Astrocyte (in vitro differentiated cells and primary cell): Measurements from ENCODE around the gene TPST2. TPM values are rescaled to one million over a fixed set of nuclear protein-coding genes. Genes with fewer than 3 reads are reported as not detected.

Source experiments
- DNase-seq: peaks from one replicate; pipeline ENCODE4 v3.0.0-alpha.2; 2010; ENCODE audit warnings: low read depth
- FAIRE-seq: peaks from 2 replicates; lab custom pipeline; 2011; peaks lifted over from hg19 to GRCh38; lab: Jason Lieb, UNC
- H2AFZ ChIP-seq: 2 replicates; pipeline ENCODE4 v1.6.0; 2012; ENCODE audit warnings: low read depth, low read length, inconsistent platforms
- H3K27ac ChIP-seq: 2 replicates; pipeline ENCODE4 v1.5.1; 2011; ENCODE audit warnings: low read depth, low read length, inconsistent platforms
- H3K27me3 ChIP-seq: 2 replicates; pipeline ENCODE4 v1.6.0; 2011; ENCODE audit warnings: low read length, inconsistent platforms; ENCODE audit not compliant: insufficient read depth
- H3K36me3 ChIP-seq: 2 replicates; pipeline ENCODE4 v1.5.1; 2011; ENCODE audit warnings: low read length, inconsistent platforms; ENCODE audit not compliant: insufficient read depth
- H3K4me1 ChIP-seq: 2 replicates; pipeline ENCODE4 v1.5.1; 2011; ENCODE audit warnings: low read length, inconsistent platforms; ENCODE audit not compliant: insufficient read depth
- H3K4me2 ChIP-seq: 2 replicates; pipeline ENCODE4 v1.6.0; 2012; ENCODE audit warnings: low read length, inconsistent platforms
- H3K4me3 ChIP-seq: 2 replicates; pipeline ENCODE4 v1.5.1; 2011; ENCODE audit warnings: low read depth, mild to moderate bottlenecking, low read length, inconsistent platforms; ENCODE audit not compliant: insufficient read depth
- H3K79me2 ChIP-seq: 2 replicates; pipeline ENCODE4 v1.6.0; 2012; ENCODE audit warnings: mild to moderate bottlenecking, low read length, inconsistent platforms; ENCODE audit not compliant: insufficient read depth
- H3K9ac ChIP-seq: 2 replicates; pipeline ENCODE4 v1.6.0; 2012; ENCODE audit warnings: mild to moderate bottlenecking, low read length, inconsistent platforms
- H3K9me3 ChIP-seq: 2 replicates; pipeline ENCODE4 v1.5.1; 2012; ENCODE audit warnings: low read depth, mild to moderate bottlenecking, low read length, inconsistent platforms; ENCODE audit not compliant: insufficient read depth
- H4K20me1 ChIP-seq: 2 replicates; pipeline ENCODE4 v1.6.0; 2012; ENCODE audit warnings: low read length, inconsistent platforms; ENCODE audit not compliant: insufficient read depth
- H3K27ac Mint-ChIP-seq: one replicate; pipeline ENCODE4 v1.8.0; 2021; ENCODE audit warnings: mild to moderate bottlenecking, mixed read lengths; ENCODE audit not compliant: unreplicated experiment
- H3K27me3 Mint-ChIP-seq: one replicate; pipeline ENCODE4 v1.8.0; 2021; ENCODE audit warnings: low read depth, mixed read lengths; ENCODE audit not compliant: unreplicated experiment
- H3K36me3 Mint-ChIP-seq: one replicate; pipeline ENCODE4 v1.8.0; 2021; ENCODE audit warnings: low read depth, mixed read lengths; ENCODE audit not compliant: unreplicated experiment
- H3K4me1 Mint-ChIP-seq: one replicate; pipeline ENCODE4 v1.8.0; 2021; ENCODE audit warnings: low read depth, mixed read lengths; ENCODE audit not compliant: unreplicated experiment
- H3K4me3 Mint-ChIP-seq: one replicate; pipeline ENCODE4 v1.8.0; 2021; ENCODE audit warnings: mild to moderate bottlenecking, moderate library complexity, mixed read lengths; ENCODE audit not compliant: unreplicated experiment
- H3K9me3 Mint-ChIP-seq: one replicate; pipeline ENCODE4 v1.8.0; 2021; ENCODE audit warnings: mild to moderate bottlenecking, mixed read lengths; ENCODE audit not compliant: unreplicated experiment
- EZH2 ChIP-seq: IDR thresholded peaks from 2 replicates; pipeline ENCODE4 v1.6.1; 2012; ENCODE audit warnings: mild to moderate bottlenecking, low read length, inconsistent platforms; ENCODE audit not compliant: insufficient read depth
- total RNA-seq: library from RNA; stranded (reverse); gene quantifications from 2 replicates; pipeline ENCODE4 v1.2.1, GENCODE V29; 2021
- TF ChIP-seq, protein P1 (sequence below): IDR thresholded peaks from 2 replicates; pipeline ENCODE4 v1.5.1; 2011; ENCODE audit warnings: low read depth, mild to moderate bottlenecking, inconsistent platforms, low read length, moderate library complexity; ENCODE audit not compliant: insufficient read depth

Gene TPST2
- total RNA-seq, 1 donor from 2014 or later = 55.7 TPM

DNA sequence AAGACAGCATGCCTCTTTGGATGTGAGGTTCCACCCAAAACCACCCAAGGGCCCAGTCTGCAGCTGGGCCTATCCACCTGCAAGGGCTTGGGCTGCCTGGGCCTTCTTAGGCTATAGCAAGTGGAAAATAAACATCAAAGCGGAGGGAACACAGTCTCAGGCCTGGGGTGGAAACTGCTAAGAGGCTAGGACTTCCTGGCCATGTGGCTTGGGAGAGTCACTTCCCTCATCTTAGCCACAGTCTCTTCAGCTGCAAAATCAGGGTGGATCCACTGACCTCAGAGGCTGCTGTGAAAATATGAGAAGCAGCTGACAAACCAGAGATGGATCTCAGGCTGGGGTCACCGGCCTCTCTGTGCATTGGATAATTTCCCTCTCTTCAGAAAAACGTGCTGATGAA lies 47.1 kb downstream of the TPST2 start:
- no peak for DNase-seq
- Mint-ChIP-seq H3K36me3 (peaks cover 29% of the 10 kb centered on the region), H3K27ac (no peak overlapping the region), H3K27me3 (no peaks in the 10 kb centered on the region), H3K9me3 (peaks cover 1% of the 10 kb centered on the region), H3K4me1 (peaks cover 11% of the 10 kb centered on the region), H3K4me3 (no peak overlapping the region)
- FAIRE-seq = no peak
- Histone ChIP-seq H3K9me3 (no peaks in the 10 kb centered on the region), H2AFZ (no peak overlapping the region), H3K27me3 (no peaks in the 10 kb centered on the region), H3K4me1 (no peaks in the 10 kb centered on the region), H3K36me3 (peaks cover 11% of the 10 kb centered on the region), H3K79me2 (peaks cover 32% of the 10 kb centered on the region), H3K9ac (no peak overlapping the region), H3K4me3 (no peak overlapping the region), H3K27ac (no peak overlapping the region), H3K4me2 (no peak overlapping the region), H4K20me1 (peaks cover 32% of the 10 kb centered on the region)
- TF ChIP-seq, protein P1, sequence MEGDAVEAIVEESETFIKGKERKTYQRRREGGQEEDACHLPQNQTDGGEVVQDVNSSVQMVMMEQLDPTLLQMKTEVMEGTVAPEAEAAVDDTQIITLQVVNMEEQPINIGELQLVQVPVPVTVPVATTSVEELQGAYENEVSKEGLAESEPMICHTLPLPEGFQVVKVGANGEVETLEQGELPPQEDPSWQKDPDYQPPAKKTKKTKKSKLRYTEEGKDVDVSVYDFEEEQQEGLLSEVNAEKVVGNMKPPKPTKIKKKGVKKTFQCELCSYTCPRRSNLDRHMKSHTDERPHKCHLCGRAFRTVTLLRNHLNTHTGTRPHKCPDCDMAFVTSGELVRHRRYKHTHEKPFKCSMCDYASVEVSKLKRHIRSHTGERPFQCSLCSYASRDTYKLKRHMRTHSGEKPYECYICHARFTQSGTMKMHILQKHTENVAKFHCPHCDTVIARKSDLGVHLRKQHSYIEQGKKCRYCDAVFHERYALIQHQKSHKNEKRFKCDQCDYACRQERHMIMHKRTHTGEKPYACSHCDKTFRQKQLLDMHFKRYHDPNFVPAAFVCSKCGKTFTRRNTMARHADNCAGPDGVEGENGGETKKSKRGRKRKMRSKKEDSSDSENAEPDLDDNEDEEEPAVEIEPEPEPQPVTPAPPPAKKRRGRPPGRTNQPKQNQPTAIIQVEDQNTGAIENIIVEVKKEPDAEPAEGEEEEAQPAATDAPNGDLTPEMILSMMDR = no peak
- TF ChIP-seq EZH2 = no peak

DNA sequence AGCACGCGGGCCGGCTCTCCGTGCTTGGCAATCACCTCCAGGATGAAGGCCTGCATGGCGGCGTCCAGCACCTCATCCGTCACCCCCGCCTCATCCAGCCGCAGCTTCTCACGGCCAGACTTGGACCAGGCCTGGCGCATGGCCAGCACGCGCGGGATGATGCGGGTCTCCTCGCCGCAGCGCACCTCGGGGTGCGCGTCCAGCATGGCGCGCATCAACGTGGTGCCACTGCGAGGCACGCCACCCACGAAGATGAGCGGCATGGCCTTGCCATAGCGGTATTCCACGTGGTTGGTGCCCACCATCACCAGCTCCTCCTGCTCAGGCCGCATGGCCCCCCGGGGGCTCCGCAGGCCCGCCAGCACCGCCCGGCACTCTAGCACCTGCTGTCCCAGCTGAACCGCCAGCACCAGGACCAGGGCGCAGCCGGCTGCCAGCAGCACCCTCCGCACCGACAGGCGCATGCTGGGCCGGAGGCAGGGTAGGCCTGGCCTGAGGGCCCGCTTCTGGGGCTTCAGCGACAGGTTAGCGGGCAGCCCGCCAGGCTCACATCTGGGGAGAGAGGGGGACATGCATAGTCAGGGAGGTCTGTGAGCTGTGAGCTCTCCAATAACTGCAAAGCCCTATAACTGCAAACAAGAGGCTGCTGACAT lies 48.6 kb downstream of the TPST2 start:
- Histone ChIP-seq H4K20me1 (peaks cover 25% of the 10 kb centered on the region), H3K4me1 (no peaks in the 10 kb centered on the region), H3K27me3 (no peaks in the 10 kb centered on the region), H3K9ac (no peak overlapping the region), H3K27ac (no peak overlapping the region), H2AFZ (no peak overlapping the region), H3K9me3 (no peaks in the 10 kb centered on the region), H3K36me3 (peaks cover 21% of the 10 kb centered on the region), H3K4me2 (no peak overlapping the region), H3K79me2 (peaks cover 23% of the 10 kb centered on the region), H3K4me3 (no peak overlapping the region)
- peaks cover 26% of the 10 kb centered on the region for H3K36me3 Mint-ChIP-seq
- no peaks in the 10 kb centered on the region for H3K9me3 Mint-ChIP-seq
- H3K27ac Mint-ChIP-seq = no peak overlapping the region
- H3K4me3 Mint-ChIP-seq = no peak overlapping the region
- peaks cover 7% of the 10 kb centered on the region for H3K4me1 Mint-ChIP-seq
- FAIRE-seq (no peak), DNase-seq (no peak)
- no peaks in the 10 kb centered on the region for H3K27me3 Mint-ChIP-seq
- TF ChIP-seq, protein P1 = no peak
- TF ChIP-seq EZH2 = no peak

DNA sequence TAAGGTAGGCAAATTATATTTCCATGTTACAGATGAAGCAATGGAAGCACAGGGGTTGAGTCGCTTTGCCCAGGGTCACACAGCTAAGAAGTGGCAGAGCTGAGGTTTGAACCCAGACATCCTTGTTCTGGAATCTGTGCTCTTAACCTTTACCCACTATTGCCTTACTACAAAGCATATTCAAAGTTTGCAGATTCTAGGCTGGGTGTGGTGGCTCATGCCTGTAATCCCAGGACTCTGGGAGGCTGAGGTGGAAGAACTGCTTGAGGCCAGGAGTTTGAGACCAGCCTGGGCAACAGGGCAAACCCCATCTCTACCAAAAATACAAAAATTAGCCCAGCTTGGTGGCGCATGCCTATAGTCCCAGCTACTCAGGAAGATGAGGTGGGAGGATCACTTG lies 49.8 kb downstream of the TPST2 start:
- Histone ChIP-seq H2AFZ (no peak overlapping the region), H3K9me3 (no peaks in the 10 kb centered on the region), H3K9ac (no peak overlapping the region), H3K79me2 (peaks cover 20% of the 10 kb centered on the region), H3K27me3 (no peaks in the 10 kb centered on the region), H3K4me1 (no peaks in the 10 kb centered on the region), H3K4me3 (no peak overlapping the region), H3K4me2 (no peak overlapping the region), H3K27ac (no peak overlapping the region), H4K20me1 (peaks cover 24% of the 10 kb centered on the region), H3K36me3 (peaks cover 23% of the 10 kb centered on the region)
- FAIRE-seq = no peak
- H3K36me3 Mint-ChIP-seq = peaks cover 34% of the 10 kb centered on the region
- H3K4me1 Mint-ChIP-seq = peaks cover 5% of the 10 kb centered on the region
- H3K27ac Mint-ChIP-seq = no peak overlapping the region
- DNase-seq = no peak
- H3K27me3 Mint-ChIP-seq = no peaks in the 10 kb centered on the region
- TF ChIP-seq EZH2 = no peak
- TF ChIP-seq, protein P1 = no peak
- no peaks in the 10 kb centered on the region for H3K9me3 Mint-ChIP-seq
- H3K4me3 Mint-ChIP-seq = no peak overlapping the region
